Stimulated activated naive CD8-positive, alpha-beta T cell treated with anti-CD3 and anti-CD28 coated beads, Interleukin-15, Interleukin-2, amounts not matched to agents 100 ng/mL and 50 ng/mL, for 24 hours (primary cell): Measurements from ENCODE around the gene ACBD6.

ENCODE experiments used
- H3K27ac Mint-ChIP-seq: one replicate; pipeline ENCODE4 v1.8.0; 2021; ENCODE audit warnings: mild to moderate bottlenecking, mixed read lengths
- H3K27me3 Mint-ChIP-seq: one replicate; pipeline ENCODE4 v1.8.0; 2021; ENCODE audit warnings: mixed read lengths
- H3K36me3 Mint-ChIP-seq: one replicate; pipeline ENCODE4 v1.8.0; 2021; ENCODE audit warnings: low read depth, mixed read lengths
- H3K4me1 Mint-ChIP-seq: one replicate; pipeline ENCODE4 v1.8.0; 2021; ENCODE audit warnings: low read depth, mixed read lengths
- H3K4me3 Mint-ChIP-seq: one replicate; pipeline ENCODE4 v1.8.0; 2021; ENCODE audit warnings: mild to moderate bottlenecking, mixed read lengths
- H3K9me3 Mint-ChIP-seq: one replicate; pipeline ENCODE4 v1.8.0; 2021; ENCODE audit warnings: mixed read lengths

Gene ACBD6

DNA sequence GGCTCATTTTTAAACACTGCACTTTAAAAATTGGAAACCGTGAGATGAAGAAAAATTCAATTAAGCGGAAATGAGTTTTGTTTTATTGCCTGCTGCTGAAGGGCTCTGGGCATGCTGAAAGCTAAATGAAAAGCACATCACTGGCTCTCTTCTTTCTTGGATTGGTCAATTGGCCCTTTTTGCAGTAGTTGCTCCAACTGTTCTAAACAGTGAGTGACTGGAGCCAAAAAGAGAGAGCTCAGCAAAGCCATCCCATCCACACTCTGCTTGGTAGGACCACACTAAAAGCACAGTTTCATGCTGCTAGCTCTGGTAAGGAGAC lies 224.2 kb downstream of the ACBD6 start:
- Mint-ChIP-seq H3K4me1 (no peaks in the 10 kb centered on the region), H3K36me3 (peaks cover 56% of the 10 kb centered on the region), H3K9me3 (no peaks in the 10 kb centered on the region), H3K27ac (no peak overlapping the region), H3K4me3 (no peak overlapping the region), H3K27me3 (no peaks in the 10 kb centered on the region)

DNA sequence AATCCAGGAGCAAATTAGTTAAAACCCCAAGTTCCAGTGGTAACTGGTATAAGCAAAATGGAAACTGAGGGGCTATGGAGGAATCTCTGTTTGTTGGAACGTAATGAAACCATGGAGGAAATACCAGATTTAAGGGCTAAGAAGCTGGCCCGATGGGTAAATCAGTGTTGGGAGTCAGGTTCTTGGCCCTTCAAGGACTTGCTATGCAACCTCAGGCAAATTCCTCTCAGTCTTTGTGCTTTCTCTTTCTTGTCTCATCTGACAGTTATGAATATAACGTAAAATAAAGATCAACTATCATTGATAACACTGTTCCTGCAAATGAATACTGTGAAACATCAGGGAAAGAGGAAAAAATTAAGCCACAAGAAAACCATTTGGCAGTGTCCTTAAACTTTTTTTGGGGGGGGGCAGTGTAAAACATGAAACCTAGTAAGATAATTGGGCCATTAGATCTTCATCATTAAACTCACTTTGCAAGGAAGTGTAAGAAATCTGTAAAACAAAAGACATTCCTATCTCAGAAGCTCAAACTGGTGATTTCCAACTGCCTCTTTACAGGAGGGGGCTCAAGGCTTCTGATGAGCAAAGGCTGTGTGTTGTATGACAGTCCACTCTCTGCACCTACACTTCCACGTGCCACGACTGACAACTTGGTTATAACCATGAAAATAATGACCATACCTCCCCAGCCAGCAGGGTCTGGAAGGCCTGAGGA lies 224.7 kb downstream of the ACBD6 start:
- H3K27me3 Mint-ChIP-seq, result no peaks in the 10 kb centered on the region
- H3K4me1 Mint-ChIP-seq, result no peaks in the 10 kb centered on the region
- H3K27ac Mint-ChIP-seq, result no peak overlapping the region
- H3K4me3 Mint-ChIP-seq, result no peak overlapping the region
- no peaks in the 10 kb centered on the region for H3K9me3 Mint-ChIP-seq
- peaks cover 59% of the 10 kb centered on the region for H3K36me3 Mint-ChIP-seq

DNA sequence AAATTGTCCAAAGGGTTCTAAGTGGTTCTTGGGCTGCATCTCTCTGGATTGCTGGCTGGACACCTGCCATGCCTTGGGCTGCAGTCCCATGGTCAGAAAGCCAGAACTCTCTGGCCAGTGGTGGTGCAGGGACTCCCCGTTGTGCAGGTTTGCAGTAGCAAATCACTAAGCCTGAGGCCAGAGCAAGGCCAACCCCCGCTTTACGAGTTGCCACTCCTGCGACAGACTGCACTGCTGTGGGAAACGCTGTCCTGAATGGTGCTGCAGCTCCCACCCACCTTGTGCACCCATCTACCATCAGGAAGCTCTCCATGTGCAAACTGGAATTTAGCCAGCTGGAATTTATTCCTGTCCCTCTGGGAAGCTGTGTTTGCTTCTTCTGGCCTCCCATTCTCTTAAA lies 226.7 kb downstream of the ACBD6 start:
- Mint-ChIP-seq H3K9me3 (no peaks in the 10 kb centered on the region), H3K27ac (no peak overlapping the region), H3K27me3 (no peaks in the 10 kb centered on the region), H3K36me3 (peaks cover 46% of the 10 kb centered on the region), H3K4me3 (no peak overlapping the region), H3K4me1 (no peaks in the 10 kb centered on the region)

DNA sequence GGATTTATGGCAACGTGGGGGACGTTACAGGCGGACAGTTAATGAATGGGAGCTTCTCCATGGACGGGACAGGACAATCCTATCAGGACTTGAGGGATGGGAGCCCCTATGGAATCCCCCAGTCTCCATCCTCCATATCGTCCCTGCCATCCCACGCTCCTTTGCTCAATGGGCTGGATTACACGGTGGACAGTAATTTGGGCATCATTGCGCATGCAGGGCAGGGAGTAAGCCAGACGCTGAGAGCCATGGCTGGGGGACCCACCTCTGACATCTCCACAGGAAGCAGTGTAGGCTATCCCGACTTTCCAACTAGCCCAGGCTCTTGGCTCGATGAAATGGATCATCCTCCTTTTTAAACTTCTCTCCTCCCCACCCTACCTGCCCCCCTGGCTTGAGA lies 228.2 kb downstream of the ACBD6 start:
- no peak overlapping the region for H3K27ac Mint-ChIP-seq
- no peaks in the 10 kb centered on the region for H3K9me3 Mint-ChIP-seq
- no peak overlapping the region for H3K4me3 Mint-ChIP-seq
- no peaks in the 10 kb centered on the region for H3K27me3 Mint-ChIP-seq
- peaks cover 46% of the 10 kb centered on the region for H3K36me3 Mint-ChIP-seq
- no peaks in the 10 kb centered on the region for H3K4me1 Mint-ChIP-seq

DNA sequence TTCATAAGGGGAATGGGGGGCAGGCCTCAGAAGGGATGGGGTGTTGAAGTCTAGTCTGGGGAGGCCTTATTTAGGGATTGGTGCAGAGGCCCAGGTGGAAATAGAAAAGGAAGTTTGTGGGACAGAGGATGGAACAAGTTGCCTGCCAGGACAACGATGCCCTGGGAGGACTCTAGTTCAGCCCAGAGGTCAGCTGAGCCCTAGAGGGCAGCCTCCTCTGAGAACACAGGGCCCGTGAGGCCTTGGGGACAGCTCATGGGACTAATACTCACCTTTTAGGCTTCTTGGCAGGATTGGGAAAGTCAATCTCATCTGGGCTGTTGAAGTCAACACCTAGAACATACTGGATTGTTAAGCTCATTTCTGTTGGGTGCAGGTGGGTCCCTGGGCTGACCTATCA lies 229.3 kb downstream of the ACBD6 start:
- H3K36me3 Mint-ChIP-seq, result peaks cover 36% of the 10 kb centered on the region
- no peak overlapping the region for H3K4me3 Mint-ChIP-seq
- no peaks in the 10 kb centered on the region for H3K4me1 Mint-ChIP-seq
- H3K27me3 Mint-ChIP-seq, result no peaks in the 10 kb centered on the region
- no peak overlapping the region for H3K27ac Mint-ChIP-seq
- H3K9me3 Mint-ChIP-seq, result no peaks in the 10 kb centered on the region

DNA sequence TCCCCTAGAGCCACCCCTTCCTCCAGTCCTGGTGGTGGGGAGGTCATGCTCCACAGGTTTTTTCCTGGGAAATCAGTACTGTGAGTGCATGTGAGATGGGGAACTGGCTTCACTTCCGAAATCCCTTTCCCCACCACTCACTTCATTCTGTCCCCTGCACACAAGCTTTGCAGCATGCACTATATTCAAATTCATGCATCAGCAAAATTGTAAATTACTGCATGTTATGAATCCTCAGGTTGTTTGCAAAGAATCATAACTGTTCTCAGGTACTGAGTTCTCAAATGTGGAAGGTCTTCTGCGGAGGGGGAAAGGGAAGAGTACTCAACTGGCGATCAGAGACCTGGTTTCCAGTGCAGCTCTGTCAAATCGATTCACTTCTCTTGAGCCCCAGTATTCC lies 230.0 kb downstream of the ACBD6 start:
- no peaks in the 10 kb centered on the region for H3K27me3 Mint-ChIP-seq
- H3K9me3 Mint-ChIP-seq, result no peaks in the 10 kb centered on the region
- H3K27ac Mint-ChIP-seq, result no peak overlapping the region
- H3K4me1 Mint-ChIP-seq, result no peaks in the 10 kb centered on the region
- H3K36me3 Mint-ChIP-seq, result peaks cover 29% of the 10 kb centered on the region
- no peak overlapping the region for H3K4me3 Mint-ChIP-seq

DNA sequence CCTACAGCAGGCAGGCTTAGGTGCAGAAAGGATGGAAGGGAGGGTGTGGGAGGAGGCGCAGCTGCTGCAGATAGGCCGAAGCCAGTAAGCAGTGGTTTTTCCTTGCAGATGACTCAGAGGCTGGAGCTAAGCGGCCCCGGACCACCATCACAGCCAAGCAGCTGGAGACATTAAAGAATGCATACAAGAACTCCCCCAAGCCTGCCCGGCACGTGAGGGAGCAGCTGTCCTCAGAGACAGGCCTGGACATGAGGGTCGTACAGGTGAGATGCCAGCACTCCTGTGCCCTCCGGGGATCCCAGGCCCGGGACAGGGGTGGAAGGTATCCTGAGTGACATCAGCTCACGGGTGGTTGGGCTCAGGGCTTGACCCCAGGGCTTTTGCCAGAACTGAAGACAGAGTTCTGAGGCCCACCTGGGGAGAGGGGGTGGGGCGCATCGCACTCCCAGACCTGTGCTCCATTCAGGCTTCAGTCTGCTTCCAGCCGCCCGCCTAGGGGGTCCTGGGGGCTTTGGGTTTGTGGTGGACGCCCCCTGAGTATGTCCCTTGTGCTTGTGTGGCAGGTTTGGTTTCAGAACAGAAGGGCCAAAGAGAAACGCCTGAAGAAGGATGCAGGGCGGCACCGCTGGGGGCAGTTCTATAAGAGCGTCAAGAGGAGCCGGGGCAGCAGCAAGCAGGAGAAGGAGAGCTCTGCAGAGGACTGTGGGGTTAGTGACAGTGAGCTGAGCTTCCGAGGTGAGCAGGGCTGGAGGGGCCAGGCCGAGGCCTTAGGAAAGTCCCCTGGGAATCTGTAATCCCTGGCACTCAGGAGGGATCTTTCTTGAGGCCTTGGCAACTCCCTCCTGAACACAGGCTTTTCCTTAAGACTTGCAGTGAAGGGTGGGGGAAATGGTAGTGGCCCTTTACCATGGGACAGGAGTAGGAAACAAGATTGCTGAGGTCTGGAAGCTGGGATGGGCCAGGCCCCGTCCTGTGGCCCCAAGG lies 230.8 kb downstream of the ACBD6 start:
- Mint-ChIP-seq H3K27ac (no peak overlapping the region), H3K4me3 (no peak overlapping the region), H3K4me1 (no peaks in the 10 kb centered on the region), H3K9me3 (no peaks in the 10 kb centered on the region), H3K36me3 (peaks cover 29% of the 10 kb centered on the region), H3K27me3 (no peaks in the 10 kb centered on the region)

DNA sequence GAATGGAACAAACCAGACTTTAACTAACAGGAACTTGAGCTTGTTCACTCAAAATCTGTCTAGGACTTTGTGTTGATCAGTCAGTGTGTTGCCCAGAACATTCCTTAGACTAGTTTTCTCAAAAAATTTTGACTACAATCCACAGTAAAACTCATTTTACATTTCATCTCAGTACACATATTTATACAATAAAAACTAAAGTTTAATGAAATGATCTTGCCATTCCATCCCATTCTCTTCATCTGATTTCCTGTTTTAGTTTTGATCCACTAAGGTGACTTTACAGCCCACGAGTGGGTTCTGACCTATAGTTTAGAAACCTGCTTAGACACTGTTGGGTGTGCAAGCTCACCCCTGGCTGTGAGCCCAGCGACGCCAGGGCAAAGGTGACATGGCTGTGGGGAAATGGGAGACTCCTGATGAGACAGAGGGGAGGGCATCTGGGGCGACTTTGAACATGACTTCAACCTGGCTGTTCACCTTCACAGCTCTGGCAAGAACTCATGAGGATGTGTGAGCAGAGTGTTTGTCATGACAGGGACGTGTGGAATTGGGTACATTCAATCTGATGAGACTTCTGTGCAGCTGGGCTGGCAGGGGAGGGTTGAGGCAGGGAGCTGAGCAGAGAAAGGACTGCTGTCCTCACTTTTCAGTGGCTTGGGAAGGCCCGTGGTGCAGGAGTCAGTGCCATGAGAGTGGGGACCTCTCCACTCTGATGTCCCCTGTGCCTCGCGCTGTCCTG lies 231.7 kb downstream of the ACBD6 start:
- no peaks in the 10 kb centered on the region for H3K4me1 Mint-ChIP-seq
- no peaks in the 10 kb centered on the region for H3K27me3 Mint-ChIP-seq
- H3K4me3 Mint-ChIP-seq, result no peak overlapping the region
- H3K27ac Mint-ChIP-seq, result no peak overlapping the region
- no peaks in the 10 kb centered on the region for H3K9me3 Mint-ChIP-seq
- H3K36me3 Mint-ChIP-seq, result peaks cover 29% of the 10 kb centered on the region

DNA sequence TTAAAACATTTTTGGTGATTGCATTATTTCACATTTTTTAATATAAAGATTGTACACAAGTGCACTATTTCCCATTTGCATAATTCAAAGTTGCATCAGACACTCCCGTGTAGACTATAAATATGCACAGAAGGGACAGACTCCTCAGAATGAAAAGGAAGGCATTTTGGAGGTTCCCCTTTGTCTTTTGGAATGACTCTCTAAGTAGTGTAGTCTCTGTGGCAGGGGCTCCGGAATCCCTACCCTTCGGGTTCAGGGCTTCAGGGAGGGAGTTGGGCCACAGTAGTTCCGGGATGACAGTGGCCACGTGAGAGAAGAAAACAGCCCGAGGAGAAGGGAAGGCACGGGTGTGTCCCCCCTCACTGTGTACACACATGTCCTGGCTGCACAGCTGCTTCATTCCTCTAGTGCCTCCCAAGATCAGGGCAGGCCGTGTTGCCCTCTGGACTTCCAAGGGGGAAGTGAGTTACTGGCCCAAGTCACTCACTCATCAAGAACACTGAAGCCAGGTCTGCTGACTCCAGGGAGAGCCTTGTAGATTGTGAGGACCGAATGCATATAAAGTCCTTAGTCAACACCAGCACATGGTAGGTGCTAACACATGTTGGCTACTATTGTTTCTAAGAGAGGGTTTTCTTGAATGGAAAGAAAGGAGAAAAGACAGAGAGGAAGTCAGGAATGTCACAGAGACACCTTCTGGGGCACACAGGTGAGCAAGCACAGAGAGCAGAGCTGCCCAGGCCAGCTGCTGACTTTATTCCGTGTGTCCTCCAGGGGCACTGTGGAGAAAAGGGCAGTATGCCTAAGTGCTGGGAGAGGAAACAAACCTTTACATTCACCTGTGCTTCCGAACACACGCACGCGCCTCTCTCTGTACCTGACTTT lies 232.5 kb downstream of the ACBD6 start:
- no peak overlapping the region for H3K27ac Mint-ChIP-seq

DNA sequence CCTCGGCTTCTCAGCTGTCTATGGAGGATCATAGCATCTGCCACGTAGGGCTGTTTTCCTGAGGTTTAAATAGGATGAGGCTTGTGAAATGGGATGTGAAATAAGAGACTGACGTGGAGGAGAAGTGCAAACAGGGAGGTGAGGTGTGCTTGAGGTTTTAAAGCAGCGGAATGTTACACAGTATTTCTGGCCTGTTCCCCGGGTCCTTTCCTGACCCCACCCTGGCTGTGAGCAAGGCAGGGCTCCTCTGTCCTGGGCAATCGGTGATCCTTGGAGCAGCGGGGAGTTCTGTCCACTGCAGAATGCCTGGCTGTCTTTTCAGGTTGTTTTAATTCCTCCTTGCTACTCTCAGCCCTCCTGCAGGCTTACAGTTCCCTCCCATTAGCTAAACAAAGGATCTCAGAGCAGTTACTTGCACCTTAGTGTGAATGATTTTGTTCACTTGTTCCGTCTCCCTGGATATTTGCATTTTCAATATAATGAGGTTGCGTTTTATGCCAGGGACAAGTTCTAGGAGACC lies 233.8 kb downstream of the ACBD6 start:
- Mint-ChIP-seq H3K27me3 (no peaks in the 10 kb centered on the region), H3K27ac (no peak overlapping the region), H3K4me1 (no peaks in the 10 kb centered on the region), H3K4me3 (no peak overlapping the region), H3K36me3 (peaks cover 9% of the 10 kb centered on the region), H3K9me3 (no peaks in the 10 kb centered on the region)

More for the DNA sequence above, 232.5 kb downstream of the ACBD6 start:
- H3K27me3 Mint-ChIP-seq, result no peaks in the 10 kb centered on the region
- H3K9me3 Mint-ChIP-seq, result no peaks in the 10 kb centered on the region
- H3K4me3 Mint-ChIP-seq, result no peak overlapping the region
- H3K4me1 Mint-ChIP-seq, result no peaks in the 10 kb centered on the region
- H3K36me3 Mint-ChIP-seq, result peaks cover 22% of the 10 kb centered on the region

DNA sequence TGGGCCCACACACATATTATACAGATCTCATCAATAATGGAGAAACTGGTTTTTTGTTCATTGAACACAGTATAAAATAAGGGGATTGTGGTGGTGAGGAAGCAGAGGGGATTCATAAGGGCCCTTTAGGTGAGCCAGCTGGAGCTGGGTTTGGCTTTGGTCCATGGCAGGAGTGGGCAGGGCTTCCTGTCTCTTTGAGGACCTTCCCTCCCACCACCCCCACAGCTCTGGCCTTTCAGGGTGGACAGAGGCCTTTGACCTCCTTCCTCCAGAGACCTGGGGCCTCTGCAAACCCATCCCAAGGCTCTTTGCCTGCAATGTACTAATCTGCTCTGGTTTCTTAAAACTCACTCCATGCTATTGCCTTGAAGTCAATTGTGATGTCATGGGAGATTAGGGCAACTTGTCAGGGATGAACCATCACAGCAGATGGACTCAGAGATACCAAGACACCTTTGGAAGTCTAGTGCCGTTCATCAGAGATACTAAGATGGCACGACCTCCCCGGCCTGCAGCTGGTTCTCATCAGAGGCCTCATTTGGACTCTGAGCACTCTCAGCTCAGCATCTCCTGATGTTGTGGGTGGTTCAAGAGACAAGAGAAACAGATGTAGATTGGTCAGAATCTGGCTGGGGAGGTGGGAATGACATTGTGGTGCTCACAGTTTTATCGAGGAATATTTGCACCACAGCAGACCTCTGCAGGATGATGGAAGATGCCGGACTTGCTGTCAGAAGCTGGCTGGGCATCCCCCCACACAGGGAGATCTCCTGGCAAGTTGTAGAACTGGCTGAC lies 234.4 kb downstream of the ACBD6 start:
- H3K27me3 Mint-ChIP-seq, result no peaks in the 10 kb centered on the region
- no peaks in the 10 kb centered on the region for H3K9me3 Mint-ChIP-seq
- no peak overlapping the region for H3K4me3 Mint-ChIP-seq
- H3K27ac Mint-ChIP-seq, result no peak overlapping the region
- H3K4me1 Mint-ChIP-seq, result no peaks in the 10 kb centered on the region
- peaks cover 2% of the 10 kb centered on the region for H3K36me3 Mint-ChIP-seq

DNA sequence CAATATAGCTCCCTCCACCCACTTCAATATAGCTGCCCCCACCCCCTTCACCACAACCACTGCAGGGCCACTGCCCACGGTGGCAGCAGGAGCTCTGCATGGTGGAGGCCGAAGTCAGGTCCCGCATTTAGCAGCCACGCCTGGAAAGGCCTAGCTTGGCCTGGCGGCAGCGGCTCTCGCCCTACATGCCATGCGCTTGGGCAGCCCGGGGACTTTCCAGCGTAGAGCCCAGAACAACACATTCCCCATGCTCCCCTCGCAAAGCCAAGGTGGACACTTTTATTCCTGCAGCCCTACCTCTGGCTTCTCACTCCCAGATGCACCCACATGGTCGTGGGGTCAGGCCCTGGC lies 235.2 kb downstream of the ACBD6 start:
- Mint-ChIP-seq H3K4me1 (no peaks in the 10 kb centered on the region), H3K36me3 (no peaks in the 10 kb centered on the region), H3K9me3 (no peaks in the 10 kb centered on the region), H3K27me3 (no peaks in the 10 kb centered on the region), H3K27ac (no peak overlapping the region), H3K4me3 (no peak overlapping the region)

DNA sequence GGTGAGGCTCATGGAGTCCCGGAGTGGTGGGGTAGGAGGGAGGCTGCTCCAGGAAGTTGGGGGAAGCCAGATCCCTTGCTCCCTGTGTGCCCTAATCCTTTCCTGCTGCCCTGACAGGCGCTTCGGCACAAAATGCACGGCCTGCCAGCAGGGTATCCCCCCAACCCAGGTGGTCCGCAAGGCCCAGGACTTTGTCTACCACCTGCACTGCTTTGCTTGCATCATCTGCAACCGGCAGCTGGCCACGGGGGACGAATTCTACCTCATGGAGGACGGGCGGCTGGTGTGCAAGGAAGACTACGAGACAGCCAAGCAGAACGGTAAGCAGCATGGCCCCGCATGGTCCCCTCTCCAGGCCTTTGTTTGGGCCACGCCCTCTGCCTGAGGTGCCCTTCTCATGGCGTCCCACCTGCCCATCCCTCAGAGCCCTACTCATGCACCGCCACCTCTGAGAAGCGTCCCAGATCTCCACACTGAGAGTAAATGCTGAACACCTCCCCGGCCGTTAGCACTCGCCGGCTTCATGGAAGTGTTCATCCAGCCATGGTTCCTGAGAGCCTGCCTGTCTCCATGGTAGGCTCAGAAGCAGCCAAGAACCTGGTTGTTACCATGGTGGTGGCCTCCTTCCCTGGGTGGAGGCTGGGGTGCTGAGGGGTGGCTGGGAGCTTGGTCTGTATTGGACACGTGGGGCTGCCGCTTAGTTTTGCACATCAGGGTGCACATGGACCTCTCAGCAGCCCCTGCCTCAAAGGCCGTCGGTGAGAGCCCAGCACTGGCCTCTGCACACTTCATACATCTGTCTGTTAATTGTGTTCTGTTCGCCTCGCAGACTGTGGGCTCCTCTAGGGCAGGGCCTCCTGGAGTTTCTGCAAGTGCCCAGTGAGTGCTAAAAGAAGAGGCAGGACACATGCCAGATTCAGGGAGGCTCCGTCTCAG lies 235.8 kb downstream of the ACBD6 start:
- Mint-ChIP-seq H3K9me3 (no peaks in the 10 kb centered on the region), H3K27ac (no peak overlapping the region), H3K27me3 (no peaks in the 10 kb centered on the region), H3K4me3 (no peak overlapping the region), H3K36me3 (no peaks in the 10 kb centered on the region), H3K4me1 (no peaks in the 10 kb centered on the region)
